Measurements from ENCODE around the gene GAPDHS. TPM values are rescaled to one million over a fixed set of nuclear protein-coding genes. Genes with fewer than 3 reads are reported as not detected.

GAPDHS gene
- total and polyA plus RNA-seq, 12 donors = not detected

DNA sequence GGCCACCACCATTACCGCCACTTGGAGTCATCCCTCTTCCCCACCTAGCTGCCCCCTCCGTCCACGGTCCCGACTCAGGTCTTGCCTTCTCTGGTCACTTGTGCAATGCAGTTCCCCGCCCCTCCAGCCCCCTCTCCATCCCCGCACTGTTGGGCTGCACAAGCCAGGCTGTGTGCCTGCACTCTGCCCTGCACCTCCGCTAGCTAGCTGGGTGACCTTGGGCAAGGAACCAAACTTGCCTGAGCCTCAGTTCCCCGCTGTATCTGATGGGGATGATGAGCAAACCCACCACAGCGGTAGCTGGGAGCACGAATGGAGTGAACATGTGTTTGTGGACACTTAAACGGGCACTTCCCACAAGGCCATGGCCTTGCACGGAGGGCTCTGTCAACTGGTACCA is 6.6 kb downstream of the GAPDHS start:
- Histone ChIP-seq H3K9me3 (no peaks in the 10 kb centered on the region), H3K27ac (no peak overlapping the region), H3K27me3 (peaks cover 0 to 5% (median 0%) of the 10 kb centered on the region in 7 donors), H3K4me3 (no peak overlapping the region), H3K36me3 (peaks cover 0 to 8% (median 0%) of the 10 kb centered on the region in 9 donors), H3K4me1 (peaks cover 0 to 8% (median 6%) of the 10 kb centered on the region in 9 donors)
- TF ChIP-seq, protein P1, sequence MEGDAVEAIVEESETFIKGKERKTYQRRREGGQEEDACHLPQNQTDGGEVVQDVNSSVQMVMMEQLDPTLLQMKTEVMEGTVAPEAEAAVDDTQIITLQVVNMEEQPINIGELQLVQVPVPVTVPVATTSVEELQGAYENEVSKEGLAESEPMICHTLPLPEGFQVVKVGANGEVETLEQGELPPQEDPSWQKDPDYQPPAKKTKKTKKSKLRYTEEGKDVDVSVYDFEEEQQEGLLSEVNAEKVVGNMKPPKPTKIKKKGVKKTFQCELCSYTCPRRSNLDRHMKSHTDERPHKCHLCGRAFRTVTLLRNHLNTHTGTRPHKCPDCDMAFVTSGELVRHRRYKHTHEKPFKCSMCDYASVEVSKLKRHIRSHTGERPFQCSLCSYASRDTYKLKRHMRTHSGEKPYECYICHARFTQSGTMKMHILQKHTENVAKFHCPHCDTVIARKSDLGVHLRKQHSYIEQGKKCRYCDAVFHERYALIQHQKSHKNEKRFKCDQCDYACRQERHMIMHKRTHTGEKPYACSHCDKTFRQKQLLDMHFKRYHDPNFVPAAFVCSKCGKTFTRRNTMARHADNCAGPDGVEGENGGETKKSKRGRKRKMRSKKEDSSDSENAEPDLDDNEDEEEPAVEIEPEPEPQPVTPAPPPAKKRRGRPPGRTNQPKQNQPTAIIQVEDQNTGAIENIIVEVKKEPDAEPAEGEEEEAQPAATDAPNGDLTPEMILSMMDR (IDR thresholded peaks at IDR 0.05) = no peak
- no peak for DNase-seq
- 93 to 96% methylated on average over 12 of the region's 12 CpGs for WGBS, 2 donors
- intact Hi-C loops (cut with DNase I) = loop anchor here in 5 of 10 donors (10.0 kb wide), 3 partner anchors 105 to 395 kb away; partner anchors contain the start of genes KMT2B (in 3 of the 5), COX6B1 (in 1 of the 5), ETV2 (in 1 of the 5) and LRFN3 (in 1 of the 5)
- no peak for ATAC-seq

DNA sequence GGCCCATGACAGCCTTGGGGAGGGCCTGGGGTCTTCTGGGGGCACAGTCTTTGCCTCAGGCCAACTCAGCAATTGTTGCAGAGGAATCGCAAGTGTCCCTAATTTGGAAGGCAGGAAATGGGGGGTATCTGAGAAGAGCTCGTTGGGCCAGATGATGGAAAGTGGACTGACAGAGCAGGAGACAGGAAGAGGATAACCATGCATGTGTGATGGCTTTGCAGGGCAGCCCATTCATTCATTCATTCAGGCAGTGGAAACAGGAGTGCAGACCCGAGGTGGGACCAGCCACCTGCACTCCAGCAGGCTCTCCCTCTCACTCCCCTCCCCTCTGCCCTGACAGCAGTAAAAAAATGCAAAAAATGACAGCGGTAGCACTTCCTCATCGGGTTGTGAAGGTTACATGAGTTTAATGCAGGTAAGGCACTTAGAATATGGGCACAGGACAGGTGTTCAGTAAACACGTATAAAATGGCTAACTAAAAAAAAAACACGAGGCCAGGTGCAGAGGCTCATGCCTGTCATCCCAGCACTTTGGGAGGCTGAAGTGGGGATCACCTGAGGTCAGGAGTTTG is 7.2 kb downstream of the GAPDHS start:
- DNase-seq (no peak), ATAC-seq (no peak)
- intact Hi-C loops (cut with DNase I) = loop anchor here in 5 of 10 donors (10.0 kb wide), 3 partner anchors 104 to 394 kb away; partner anchors contain the start of genes KMT2B (in 3 of the 5), COX6B1 (in 1 of the 5), ETV2 (in 1 of the 5) and LRFN3 (in 1 of the 5)
- 83% methylated on average over 7 of the region's 7 CpGs for WGBS, 2 donors
- TF ChIP-seq, protein P1 (IDR thresholded peaks at IDR 0.05) = no peak
- H3K9me3 ChIP-seq = no peaks in the 10 kb centered on the region
- peaks cover 0 to 3% (median 0%) of the 10 kb centered on the region in 7 donors for H3K27me3 ChIP-seq
- no peak overlapping the region for H3K27ac ChIP-seq
- no peak overlapping the region for H3K4me3 ChIP-seq
- peaks cover 0 to 8% (median 0%) of the 10 kb centered on the region in 9 donors for H3K36me3 ChIP-seq
- peaks cover 0 to 9% (median 8%) of the 10 kb centered on the region in 9 donors for H3K4me1 ChIP-seq

DNA sequence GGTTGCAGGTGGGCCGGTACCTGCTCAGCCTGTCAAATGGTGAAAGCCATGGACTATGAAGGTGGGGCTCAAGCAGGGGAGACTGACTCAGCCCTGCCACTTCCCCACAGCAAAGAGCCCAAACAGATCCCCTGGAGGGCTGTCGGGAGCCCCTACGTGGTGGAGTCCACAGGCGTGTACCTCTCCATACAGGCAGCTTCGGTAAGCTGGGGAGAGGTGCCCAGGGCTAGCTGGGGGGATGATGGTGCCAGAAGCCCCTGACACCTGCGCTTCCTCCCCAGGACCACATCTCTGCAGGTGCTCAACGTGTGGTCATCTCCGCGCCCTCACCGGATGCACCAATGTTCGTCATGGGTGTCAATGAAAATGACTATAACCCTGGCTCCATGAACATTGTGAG is 9.0 kb downstream of the GAPDHS start:
- TF ChIP-seq, protein P1 (IDR thresholded peaks at IDR 0.05) = no peak
- H3K4me1 ChIP-seq = peaks cover 0 to 24% (median 21%) of the 10 kb centered on the region in 9 donors
- peaks cover 0 to 10% (median 0%) of the 10 kb centered on the region in 9 donors for H3K36me3 ChIP-seq
- no peak overlapping the region for H3K27ac ChIP-seq
- no peak for DNase-seq
- H3K4me3 ChIP-seq = no peak overlapping the region
- intact Hi-C loops (cut with DNase I) = loop anchor here in 5 of 10 donors (10.0 kb wide), 3 partner anchors 103 to 393 kb away; partner anchors contain the start of genes KMT2B (in 3 of the 5), COX6B1 (in 1 of the 5), ETV2 (in 1 of the 5) and LRFN3 (in 1 of the 5)
- no peaks in the 10 kb centered on the region for H3K9me3 ChIP-seq
- 94% methylated on average over 11 of the region's 11 CpGs for WGBS, 2 donors
- ATAC-seq = no peak
- no peaks in the 10 kb centered on the region for H3K27me3 ChIP-seq

DNA sequence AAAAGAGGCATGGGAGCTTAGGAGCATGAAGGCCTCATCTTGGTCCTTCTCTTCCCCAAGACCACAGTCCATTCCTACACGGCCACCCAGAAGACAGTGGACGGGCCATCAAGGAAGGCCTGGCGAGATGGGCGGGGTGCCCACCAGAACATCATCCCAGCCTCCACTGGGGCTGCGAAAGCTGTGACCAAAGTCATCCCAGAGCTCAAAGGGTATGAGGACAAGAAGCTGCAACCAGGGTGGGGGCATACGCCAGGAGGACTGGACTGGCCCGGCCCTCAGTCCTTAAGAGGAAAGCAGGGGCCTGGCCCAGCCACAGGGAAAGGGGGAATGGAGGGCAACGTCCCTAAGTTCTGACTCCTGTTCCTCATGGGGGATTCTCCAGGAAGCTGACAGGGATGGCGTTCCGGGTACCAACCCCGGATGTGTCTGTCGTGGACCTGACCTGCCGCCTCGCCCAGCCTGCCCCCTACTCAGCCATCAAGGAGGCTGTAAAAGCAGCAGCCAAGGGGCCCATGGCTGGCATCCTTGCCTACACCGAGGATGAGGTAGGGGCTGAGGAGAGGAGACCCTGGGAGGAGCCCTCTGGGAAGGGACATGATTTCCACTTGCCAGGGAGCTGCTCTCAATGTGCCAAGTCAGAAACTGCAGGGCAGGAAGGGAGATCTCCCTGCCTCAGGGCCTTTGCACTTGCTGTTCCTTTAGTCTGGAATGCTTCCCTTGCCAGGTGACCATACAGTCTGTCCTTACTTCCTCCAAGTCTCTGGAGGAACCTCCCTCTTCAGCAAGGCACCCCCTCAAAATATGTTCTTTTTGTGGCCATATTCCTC is 10.2 kb downstream of the GAPDHS start:
- no peak overlapping the region for H3K27ac ChIP-seq
- peaks cover 0 to 24% (median 21%) of the 10 kb centered on the region in 9 donors for H3K4me1 ChIP-seq
- no peak for DNase-seq
- no peaks in the 10 kb centered on the region for H3K9me3 ChIP-seq
- H3K36me3 ChIP-seq = peaks cover 0 to 20% (median 0%) of the 10 kb centered on the region in 9 donors
- no peak overlapping the region for H3K4me3 ChIP-seq
- H3K27me3 ChIP-seq = no peaks in the 10 kb centered on the region
- TF ChIP-seq, protein P1 (IDR thresholded peaks at IDR 0.05) = no peak
- no peak for ATAC-seq
- WGBS, 2 donors = 96 to 97% methylated on average over 15 of the region's 15 CpGs
- intact Hi-C loops (cut with DNase I) = loop anchor here in 5 of 10 donors (2.0 to 10.0 kb wide), 4 partner anchors 101 to 391 kb away; partner anchors contain the start of genes KMT2B (in 3 of the 5), COX6B1 (in 1 of the 5), ETV2 (in 1 of the 5) and LRFN3 (in 1 of the 5)
